Keratinocyte (primary cell): ENCODE results near the gene RYR1. TPM values are rescaled to one million over a fixed set of nuclear protein-coding genes. Genes with fewer than 3 reads are reported as not detected.

Experiments used
- DNase-seq: peaks from one replicate; pipeline ENCODE4 v3.0.0-alpha.2; 2011; ENCODE audit warnings: low read depth, missing footprints, low spot score
- FAIRE-seq: peaks from 2 replicates; lab custom pipeline; 2011; peaks lifted over from hg19 to GRCh38; lab: Jason Lieb, UNC
- H2AFZ ChIP-seq: 2 replicates; pipeline ENCODE4 v1.6.0; 2012; ENCODE audit warnings: low read length, control low read depth, inconsistent platforms; ENCODE audit not compliant: control insufficient read depth
- H3K27ac ChIP-seq: 2 replicates; pipeline ENCODE4 v1.5.1; 2011; ENCODE audit warnings: low read length; ENCODE audit not compliant: control insufficient read depth, insufficient read depth
- H3K27me3 ChIP-seq: 3 replicates; pipeline ENCODE4 v1.6.0; 2011; ENCODE audit warnings: low read length; ENCODE audit not compliant: control insufficient read depth, insufficient read depth; ENCODE audit errors: extremely low read depth
- H3K36me3 ChIP-seq, 2 experiments: 2 replicates in 1 of 2; 3 replicates in 1 of 2; pipeline ENCODE4 v1.5.1; 2011; ENCODE audit warnings: low read length in 2 of 2, mild to moderate bottlenecking in 1 of 2; ENCODE audit not compliant: control insufficient read depth in 2 of 2, insufficient read depth in 2 of 2; ENCODE audit errors: extremely low read depth in 1 of 2
- H3K4me1 ChIP-seq: 3 replicates; pipeline ENCODE4 v1.5.1; 2011; ENCODE audit warnings: low read length; ENCODE audit not compliant: control insufficient read depth, insufficient read depth; ENCODE audit errors: extremely low read depth
- H3K4me2 ChIP-seq: 3 replicates; pipeline ENCODE4 v1.6.0; 2011; ENCODE audit warnings: low read depth, low read length; ENCODE audit not compliant: control insufficient read depth, insufficient read depth; ENCODE audit errors: extremely low read depth
- H3K4me3 ChIP-seq, 3 experiments: fragments of 200-600 bp in 1 of 3; sonication (generic) in 1 of 3; 2 replicates in 2 of 3; 3 replicates in 1 of 3; pipeline ENCODE4 v1.5.1; 2011 to 2016; ENCODE audit warnings: low read length in 3 of 3, mild to moderate bottlenecking in 3 of 3, control low read depth in 2 of 3, inconsistent platforms in 1 of 3, low read depth in 1 of 3, mixed read lengths in 1 of 3, mixed run types in 1 of 3, moderate library complexity in 1 of 3; ENCODE audit not compliant: control insufficient read depth in 2 of 3, insufficient read depth in 2 of 3; ENCODE audit errors: extremely low read depth in 1 of 3
- H3K79me2 ChIP-seq: 2 replicates; pipeline ENCODE4 v1.6.0; 2012; ENCODE audit warnings: low read length; ENCODE audit not compliant: control insufficient read depth, insufficient read depth
- H3K9ac ChIP-seq: 3 replicates; pipeline ENCODE4 v1.6.0; 2011; ENCODE audit warnings: low read length; ENCODE audit not compliant: control insufficient read depth, insufficient read depth; ENCODE audit errors: extremely low read depth
- H3K9me1 ChIP-seq: 3 replicates; pipeline ENCODE4 v1.6.0; 2011; ENCODE audit warnings: low read length; ENCODE audit not compliant: control insufficient read depth, insufficient read depth; ENCODE audit errors: extremely low read depth
- H3K9me3 ChIP-seq: 2 replicates; pipeline ENCODE4 v1.5.1; 2012; ENCODE audit warnings: low read depth, low read length; ENCODE audit not compliant: control insufficient read depth
- H4K20me1 ChIP-seq: 3 replicates; pipeline ENCODE4 v1.6.0; 2011; ENCODE audit warnings: low read length; ENCODE audit not compliant: control insufficient read depth, insufficient read depth; ENCODE audit errors: extremely low read depth
- CTCF ChIP-seq, 3 experiments: IDR thresholded peaks in 1 of 3; conservative IDR thresholded peaks in 1 of 3; optimal IDR thresholded peaks in 1 of 3; 2 replicates in 2 of 3; 3 replicates in 1 of 3; pipeline versions ENCODE3 to v1.5.1; 2011; ENCODE audit warnings: low read length in 3 of 3, mild to moderate bottlenecking in 3 of 3, moderate library complexity in 2 of 3, control low read depth in 1 of 3, inconsistent platforms in 1 of 3; ENCODE audit not compliant: insufficient read depth in 2 of 3; ENCODE audit errors: extremely low read depth in 1 of 3
- EZH2 ChIP-seq: IDR thresholded peaks from one replicate; pipeline ENCODE4 v1.6.1; 2012; ENCODE audit warnings: inconsistent platforms, mild to moderate bottlenecking, low read length, moderate library complexity
- dilution Hi-C: fragments of 300-500 bp; cut with MboI; formaldehyde crosslinking; loops from one replicate; pipeline ENCODE4 v1.7.0; 2020; ENCODE audit warnings: low sequenced_read_pairs; ENCODE audit not compliant: extremely low pct_ligation_motif_present
- polyA plus RNA-seq, 5 experiments: library from polyadenylated mRNA; depleted of rRNA in 3 of 5; stranded (reverse) in 3 of 5; stranded (forward) in 1 of 5; unstranded in 1 of 5; fragments of >200 nt; gene quantifications; 1 replicate in 1 of 5; 2 replicates in 3 of 5; 3 replicates in 1 of 5; pipeline versions ENCODE4 v1.2.1 to v1.2.3, GENCODE V29; 2011 to 2012; ENCODE audit warnings: missing spikeins in 2 of 5, low read depth in 1 of 5, low replicate concordance in 1 of 5

RYR1 gene
- polyA plus RNA-seq, 1 donor (not counting 4 experiments of a cell fraction or from before 2014, with no cell fraction given): 0.41 TPM

GRCh38 chr19:38532939-38533338, 99.4 kb downstream of the RYR1 start:
- H3K9me1 ChIP-seq: no peaks in the 10 kb centered on the region
- peaks cover 10% of the 10 kb centered on the region for H3K27me3 ChIP-seq
- H4K20me1 ChIP-seq: no peaks in the 10 kb centered on the region
- H3K79me2 ChIP-seq: no peaks in the 10 kb centered on the region
- H3K27ac ChIP-seq: no peak overlapping the region
- H3K4me3 ChIP-seq: no peak overlapping the region
- peaks cover 11% of the 10 kb centered on the region for H3K9me3 ChIP-seq
- H3K9ac ChIP-seq: no peak overlapping the region
- no peak for FAIRE-seq
- no peak overlapping the region for H3K4me2 ChIP-seq
- H3K4me1 ChIP-seq: no peaks in the 10 kb centered on the region
- no peaks in the 10 kb centered on the region for H3K36me3 ChIP-seq
- dilution Hi-C loops: no loop called here
- TF ChIP-seq CTCF (optimal IDR thresholded peaks at IDR 0.05 in 1 of 3, IDR thresholded peaks at IDR 0.05 in 1 of 3, conservative IDR thresholded peaks at IDR 0.05 in 1 of 3; ENCODE audit: extremely low read depth in 1 of 3, insufficient read depth in 2 of 3, low read length in 3 of 3) (no peak), EZH2 (no peak)
- H2AFZ ChIP-seq: no peak overlapping the region
- DNase-seq: no peak

GRCh38 chr19:38534574-38534973, 101.1 kb downstream of the RYR1 start:
- DNase-seq (no peak), FAIRE-seq (no peak)
- Histone ChIP-seq H3K79me2 (no peaks in the 10 kb centered on the region), H3K4me1 (no peaks in the 10 kb centered on the region), H3K27me3 (peaks cover 10% of the 10 kb centered on the region), H3K4me2 (no peak overlapping the region), H3K4me3 (no peak overlapping the region), H3K27ac (no peak overlapping the region), H4K20me1 (no peaks in the 10 kb centered on the region), H3K9me1 (no peaks in the 10 kb centered on the region), H3K36me3 (no peaks in the 10 kb centered on the region), H3K9me3 (peaks cover 11% of the 10 kb centered on the region), H3K9ac (no peak overlapping the region), H2AFZ (no peak overlapping the region)
- no peak for TF ChIP-seq CTCF (optimal IDR thresholded peaks at IDR 0.05 in 1 of 3, IDR thresholded peaks at IDR 0.05 in 1 of 3, conservative IDR thresholded peaks at IDR 0.05 in 1 of 3; ENCODE audit: extremely low read depth in 1 of 3, insufficient read depth in 2 of 3, low read length in 3 of 3)
- TF ChIP-seq EZH2: no peak
- dilution Hi-C loops: no loop called here
